IMR-90 (cell line): ENCODE data around the gene EREG. TPM values are rescaled to one million over a fixed set of nuclear protein-coding genes. Genes with fewer than 3 reads are reported as not detected.
A peak's percentile ranks its signal among the peaks of the same experiment; 100 is the strongest.

Experiments used
- ATAC-seq: fragments of 200-7000 bp; cut with Tn5 transposase; 2 replicates; pipeline ENCODE4 v1.9.1; 2020; ENCODE audit warnings: low read depth, mild to moderate bottlenecking, moderate library complexity
- BruUV-seq: library from RNA; stranded (reverse); fragments of 400-500 nt; replicated peaks from 2 replicates; lab custom pipeline; 2021; lab: Mats Ljungman, UMichigan
- CTCF ChIA-PET: fragments of 300-600 bp; formaldehyde crosslinking; extraction: SDS; loops from one replicate; lab custom pipeline; 2021; ENCODE audit warnings: antibody characterized with exemption; lab: Yijun Ruan, JAX
- POLR2A ChIA-PET: fragments of 300-600 bp; sonication (Branson Sonifier 250); formaldehyde crosslinking; loops from one replicate; lab custom pipeline; 2022; ENCODE audit warnings: antibody characterized with exemption; ENCODE audit not compliant: unreplicated experiment; lab: Charles Lee
- DNase-seq: peaks from one replicate; pipeline ENCODE4 v3.0.0; 2013
- H2AFZ ChIP-seq: replicated peaks from 2 replicates; pipeline ENCODE3; 2013; ENCODE audit warnings: low read length, mild to moderate bottlenecking; ENCODE audit not compliant: poor library complexity
- H2AK5ac ChIP-seq: 2 replicates; pipeline ENCODE4 v1.6.1; 2013; ENCODE audit warnings: low read depth, low read length, inconsistent platforms
- H2AK9ac ChIP-seq: replicated peaks from 2 replicates; pipeline ENCODE3; 2013; ENCODE audit warnings: mild to moderate bottlenecking, low read depth, low read length, moderate library complexity; ENCODE audit not compliant: poor library complexity
- H2BK120ac ChIP-seq: 2 replicates; pipeline ENCODE4 v1.6.1; 2013; ENCODE audit warnings: low read depth, low read length, inconsistent platforms
- H2BK15ac ChIP-seq: 3 replicates; pipeline ENCODE4 v1.6.1; 2013; ENCODE audit warnings: low read depth, low read length, inconsistent platforms
- H2BK20ac ChIP-seq: 2 replicates; pipeline ENCODE4 v1.6.1; 2013; ENCODE audit warnings: low read depth, mild to moderate bottlenecking, inconsistent platforms, low read length, moderate library complexity
- H2BK5ac ChIP-seq: 2 replicates; pipeline ENCODE4 v1.6.1; 2013; ENCODE audit warnings: mild to moderate bottlenecking, low read depth, low read length, inconsistent platforms; ENCODE audit not compliant: poor library complexity, severe bottlenecking
- H3K14ac ChIP-seq: replicated peaks from 2 replicates; pipeline ENCODE4 v1.6.1; 2013; ENCODE audit warnings: low read depth, low read length, inconsistent platforms
- H3K18ac ChIP-seq: 2 replicates; pipeline ENCODE4 v1.6.1; 2013; ENCODE audit warnings: low read depth, low read length, control low read depth
- H3K23ac ChIP-seq: 2 replicates; pipeline ENCODE4 v1.6.1; 2013; ENCODE audit warnings: low read depth, low read length, inconsistent platforms
- H3K27ac ChIP-seq: 2 replicates; pipeline ENCODE4 v1.5.1; 2013; ENCODE audit warnings: mild to moderate bottlenecking, control low read depth, low read length; ENCODE audit not compliant: insufficient read depth
- H3K27me3 ChIP-seq: 2 replicates; pipeline ENCODE4 v1.6.1; 2013; ENCODE audit warnings: low read length; ENCODE audit not compliant: control insufficient read depth, insufficient read depth
- H3K36me3 ChIP-seq: 2 replicates; pipeline ENCODE4 v1.6.1; 2013; ENCODE audit warnings: low read length, mixed read lengths; ENCODE audit not compliant: control insufficient read depth, insufficient read depth
- H3K4ac ChIP-seq: 2 replicates; pipeline ENCODE4 v1.6.1; 2013; ENCODE audit warnings: low read depth, low read length, inconsistent platforms
- H3K4me1 ChIP-seq: 2 replicates; pipeline ENCODE4 v1.6.1; 2013; ENCODE audit warnings: low read length, mixed read lengths; ENCODE audit not compliant: control insufficient read depth, insufficient read depth
- H3K4me2 ChIP-seq: 2 replicates; pipeline ENCODE4 v1.6.1; 2013; ENCODE audit warnings: low read depth, mild to moderate bottlenecking, control low read depth, low read length, moderate library complexity
- H3K4me3 ChIP-seq: 2 replicates; pipeline ENCODE4 v1.5.1; 2013; ENCODE audit warnings: low read depth, mild to moderate bottlenecking, control low read depth, low read length, moderate library complexity; ENCODE audit not compliant: insufficient read depth
- H3K56ac ChIP-seq: 2 replicates; pipeline ENCODE4 v1.6.1; 2013; ENCODE audit warnings: low read length, inconsistent platforms; ENCODE audit not compliant: insufficient read depth; ENCODE audit errors: extremely low read depth
- H3K79me1 ChIP-seq, 2 experiments: 2 replicates each; pipeline ENCODE4 v1.6.1; 2013; ENCODE audit warnings: low read length in 2 of 2, inconsistent platforms in 1 of 2, low read depth in 1 of 2
- H3K9ac ChIP-seq: 2 replicates; pipeline ENCODE4 v1.6.1; 2013; ENCODE audit warnings: low read depth, low read length, control low read depth
- H3K9me1 ChIP-seq: 2 replicates; pipeline ENCODE4 v1.6.1; 2013; ENCODE audit warnings: low read length, inconsistent platforms; ENCODE audit not compliant: insufficient read depth
- H3K9me3 ChIP-seq: 2 replicates; pipeline ENCODE4 v1.6.1; 2013; ENCODE audit warnings: low read length; ENCODE audit not compliant: control insufficient read depth, insufficient read depth
- H4K20me1 ChIP-seq: 2 replicates; pipeline ENCODE4 v1.6.1; 2013; ENCODE audit warnings: low read length, inconsistent platforms; ENCODE audit not compliant: insufficient read depth
- H4K5ac ChIP-seq: 2 replicates; pipeline ENCODE4 v1.6.1; 2013; ENCODE audit warnings: mild to moderate bottlenecking, low read depth, low read length, control low read depth
- H4K8ac ChIP-seq, 2 experiments: 2 replicates each; pipeline ENCODE4 v1.6.1; 2013; ENCODE audit warnings: low read depth in 2 of 2, low read length in 2 of 2, control low read depth in 1 of 2, inconsistent platforms in 1 of 2
- H4K91ac ChIP-seq: 2 replicates; pipeline ENCODE4 v1.6.1; 2013; ENCODE audit warnings: low read depth, low read length, inconsistent platforms; ENCODE audit not compliant: insufficient read depth
- BHLHE40 ChIP-seq: fragments of 150-350 bp; IDR thresholded peaks from 2 replicates; pipeline ENCODE4 v1.6.1; 2016; ENCODE audit warnings: mild to moderate bottlenecking, low read depth, low read length
- CEBPB ChIP-seq: IDR thresholded peaks from 2 replicates; pipeline ENCODE4 v1.6.1; 2012; ENCODE audit warnings: low read depth, low read length, improper control_type of control experiment
- CHD1 ChIP-seq: IDR thresholded peaks from 2 replicates; pipeline ENCODE4 v1.6.1; 2012; ENCODE audit warnings: low read depth, low read length, improper control_type of control experiment
- CTCF ChIP-seq: conservative IDR thresholded peaks from 2 replicates; pipeline ENCODE4 v1.5.1; 2012; ENCODE audit warnings: mild to moderate bottlenecking, low read depth, low read length, improper control_type of control experiment
- FOS ChIP-seq: fragments of 150-350 bp; IDR thresholded peaks from 2 replicates; pipeline ENCODE4 v1.6.1; 2016; ENCODE audit warnings: low read depth, low read length
- MAZ ChIP-seq: IDR thresholded peaks from 2 replicates; pipeline ENCODE4 v1.6.1; 2012; ENCODE audit warnings: low read depth, mild to moderate bottlenecking, low read length, improper control_type of control experiment, moderate library complexity, borderline replicate concordance
- MXI1 ChIP-seq: IDR thresholded peaks from 2 replicates; pipeline ENCODE4 v1.6.1; 2012; ENCODE audit warnings: low read depth, mild to moderate bottlenecking, low read length, moderate library complexity, borderline replicate concordance
- NFE2L2 ChIP-seq: fragments of 150-350 bp; IDR thresholded peaks from 2 replicates; pipeline ENCODE4 v1.6.1; 2016; ENCODE audit warnings: low read depth, mild to moderate bottlenecking, low read length
- POLR2A ChIP-seq: IDR thresholded peaks from 2 replicates; pipeline ENCODE4 v1.6.1; 2012; ENCODE audit warnings: mild to moderate bottlenecking, low read depth, low read length
- RCOR1 ChIP-seq: IDR thresholded peaks from 2 replicates; pipeline ENCODE4 v1.6.1; 2012; ENCODE audit warnings: mild to moderate bottlenecking, low read length, improper control_type of control experiment; ENCODE audit not compliant: insufficient replicate concordance
- RFX5 ChIP-seq: IDR thresholded peaks from 2 replicates; pipeline ENCODE4 v1.8.0; 2012; ENCODE audit warnings: low read depth, mild to moderate bottlenecking, low read length, moderate library complexity
- USF2 ChIP-seq: fragments of 150-350 bp; IDR thresholded peaks from 2 replicates; pipeline ENCODE4 v1.6.1; 2017; ENCODE audit warnings: mild to moderate bottlenecking, antibody characterized with exemption, low read length, low read depth
- dilution Hi-C: fragments of 300-500 bp; cut with HindIII; formaldehyde crosslinking; loops from one replicate; pipeline ENCODE4 v1.14.3; 2018; ENCODE audit warnings: low sequenced_read_pairs; ENCODE audit not compliant: unreplicated experiment
- in situ Hi-C: fragments of 300-500 bp; cut with MboI; formaldehyde crosslinking; loops from 3 replicates; pipeline ENCODE4 v1.14.3; 2019; ENCODE audit warnings: low sequenced_read_pairs, inconsistent platforms, mixed read lengths
- intact Hi-C: fragments of 100-400 bp; cut with micrococcal nuclease; formaldehyde crosslinking; loops from 2 replicates; pipeline ENCODE4 v1.10.0; 2022
- polyA plus RNA-seq, 3 experiments: library from polyadenylated mRNA; depleted of rRNA; stranded (reverse); fragments of >200 nt; gene quantifications; 2 replicates each; pipeline ENCODE4 v1.2.3, GENCODE V29; 2012; ENCODE audit warnings: low replicate concordance in 1 of 3
- total RNA-seq: library from RNA; depleted of rRNA; stranded (reverse); fragments of >200 nt; gene quantifications from 2 replicates; pipeline ENCODE4 v1.2.3, GENCODE V29; 2012
- TF ChIP-seq, protein P1 (sequence below): fragments of 150-350 bp; IDR thresholded peaks from 2 replicates; pipeline ENCODE4 v1.6.1; 2016; ENCODE audit warnings: low read depth, mild to moderate bottlenecking, low read length, moderate library complexity, borderline replicate concordance

Gene EREG
- total and polyA plus RNA-seq, 2 of the 4 experiments (the other 2 are of a cell fraction) = 0.26 to 0.36 TPM

- H3K9me3 ChIP-seq = no peaks in the 10 kb centered on the region
- TF ChIP-seq, protein P1, sequence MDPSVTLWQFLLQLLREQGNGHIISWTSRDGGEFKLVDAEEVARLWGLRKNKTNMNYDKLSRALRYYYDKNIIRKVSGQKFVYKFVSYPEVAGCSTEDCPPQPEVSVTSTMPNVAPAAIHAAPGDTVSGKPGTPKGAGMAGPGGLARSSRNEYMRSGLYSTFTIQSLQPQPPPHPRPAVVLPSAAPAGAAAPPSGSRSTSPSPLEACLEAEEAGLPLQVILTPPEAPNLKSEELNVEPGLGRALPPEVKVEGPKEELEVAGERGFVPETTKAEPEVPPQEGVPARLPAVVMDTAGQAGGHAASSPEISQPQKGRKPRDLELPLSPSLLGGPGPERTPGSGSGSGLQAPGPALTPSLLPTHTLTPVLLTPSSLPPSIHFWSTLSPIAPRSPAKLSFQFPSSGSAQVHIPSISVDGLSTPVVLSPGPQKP = no peak
- TF ChIP-seq MAZ (no peak), USF2 (no peak), BHLHE40 (no peak), RCOR1 (no peak), FOS (no peak), CEBPB (no peak), NFE2L2 (no peak), POLR2A (no peak), CTCF (no peak), MXI1 (no peak), RFX5 (no peak), CHD1 (no peak)
- H3K56ac ChIP-seq = no peak overlapping the region
- H2AFZ ChIP-seq = no peak overlapping the region
- no peaks in the 10 kb centered on the region for H3K79me1 ChIP-seq
- peak overlapping the region; percentile 35 for H2AK5ac ChIP-seq
- DNase-seq = no peak
- no peak overlapping the region for H4K91ac ChIP-seq
- H2AK9ac ChIP-seq = no peak overlapping the region
- H4K20me1 ChIP-seq = no peaks in the 10 kb centered on the region
- no peak overlapping the region for H2BK15ac ChIP-seq
- no peak overlapping the region for H3K9ac ChIP-seq
- no peak overlapping the region for H2BK5ac ChIP-seq
- peaks cover 3% of the 10 kb centered on the region; the same call in 1 of the 2 replicates for H3K9me1 ChIP-seq
- no peak overlapping the region for H4K5ac ChIP-seq
- H3K4ac ChIP-seq = no peak overlapping the region
- ATAC-seq = no peak
- H3K36me3 ChIP-seq = no peaks in the 10 kb centered on the region
- H3K27me3 ChIP-seq = no peaks in the 10 kb centered on the region
- dilution Hi-C loops (no loop called here), intact Hi-C loops (loop anchor here (5.0 kb wide), 1 partner anchor 706 kb away; no protein-coding TSS in a partner anchor), in situ Hi-C loops (no loop called here)
- no TSS peak for BruUV-seq
- no peak overlapping the region for H3K14ac ChIP-seq
- no peak overlapping the region for H3K4me3 ChIP-seq
- H3K4me1 ChIP-seq = peaks cover 2% of the 10 kb centered on the region; the same call in 1 of the 2 replicates
- H3K18ac ChIP-seq = no peak overlapping the region; the same call in 1 of the 2 replicates
- no peak overlapping the region for H2BK20ac ChIP-seq
- CTCF ChIA-PET = no interaction called here
- H3K4me2 ChIP-seq = no peak overlapping the region
- no peak overlapping the region for H3K23ac ChIP-seq
- no peak overlapping the region for H4K8ac ChIP-seq
- no peak overlapping the region for H3K27ac ChIP-seq
- POLR2A ChIA-PET = no interaction called here
- no peak overlapping the region for H2BK120ac ChIP-seq
These were observed 48.3 kb downstream of the EREG start for GRCh38 chr4:74413265-74413664.
